OCI-M1 (cell line): Measurements from ENCODE around the gene CCL5.
"Not testable (repeated sequence)": the region's sequence is repeated elsewhere in the genome, so short reads cannot be mapped to it uniquely, and the experiment has no call there.

ENCODE experiments used
- DNase-seq: peaks from one replicate; lab custom pipeline; 2025; lab: John Stamatoyannopoulos, UW

The CCL5 gene

DNA sequence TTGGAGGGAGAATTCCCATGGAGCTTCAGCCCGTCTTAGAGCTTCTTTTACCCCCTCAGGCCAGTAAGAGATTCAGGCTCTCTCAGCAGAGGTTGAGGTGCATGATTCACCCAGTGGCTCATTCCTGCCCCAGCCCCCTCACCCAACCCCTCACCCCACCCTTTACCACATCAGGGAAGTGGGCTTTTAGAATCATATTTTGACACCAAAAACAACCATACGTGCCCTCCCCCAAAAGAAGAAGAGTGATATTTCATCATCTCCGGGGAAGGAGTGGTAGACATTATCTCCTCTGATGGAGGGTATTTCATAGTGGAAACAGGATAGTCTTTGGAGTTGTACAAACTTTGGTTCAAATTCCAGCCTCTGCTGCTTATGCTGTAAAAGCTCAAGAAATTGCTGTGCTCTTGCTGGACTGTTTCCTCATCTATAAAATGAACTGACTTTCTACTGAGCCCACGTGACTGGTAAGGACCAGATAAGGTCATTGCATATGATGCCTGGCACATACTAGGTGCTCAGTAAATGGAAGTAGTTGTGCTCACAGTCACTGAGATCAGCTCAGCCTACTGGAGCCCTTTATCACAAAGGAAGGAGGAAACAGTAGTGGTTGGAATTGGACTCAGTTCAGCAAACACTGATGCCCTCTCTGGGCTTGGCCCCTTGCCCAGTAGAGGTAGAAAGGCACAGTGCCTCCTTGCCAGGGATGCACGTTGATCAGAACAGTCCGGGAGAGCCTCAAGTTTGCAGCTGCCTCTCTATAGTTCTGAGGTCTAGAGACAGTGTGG lies 18.3 kb upstream of the CCL5 start:
- DNase-seq, result peak; percentile 68

DNA sequence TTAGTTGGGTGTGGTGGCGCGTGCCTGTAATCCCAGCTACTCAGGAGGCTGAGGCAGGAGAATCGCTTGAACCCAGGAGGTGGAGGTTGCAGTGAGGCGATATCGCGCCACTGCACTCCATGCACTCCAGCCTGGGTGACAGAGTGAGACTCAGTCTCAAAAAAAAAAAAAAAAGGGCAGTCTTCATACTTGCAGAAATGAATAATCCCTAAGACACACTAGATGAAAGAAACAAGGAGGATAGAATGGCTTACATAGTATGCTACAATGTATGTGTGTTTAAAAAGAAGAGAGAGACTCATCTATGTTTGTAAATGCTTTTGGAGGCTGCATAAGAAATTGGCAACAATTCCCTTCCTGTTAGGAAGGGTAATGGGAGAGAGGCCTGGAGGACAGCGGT lies 17.6 kb upstream of the CCL5 start:
- DNase-seq, result not testable (repeated sequence)

- DNase-seq, result peak; percentile 18
These were observed 15.8 kb upstream of the CCL5 start for GRCh38 chr17:35895636-35896587.

GRCh38 chr17:35894206-35894605 lies 14.0 kb upstream of the CCL5 start:
- no peak for DNase-seq

GRCh38 chr17:35893751-35894150 lies 13.6 kb upstream of the CCL5 start:
- no peak for DNase-seq

GRCh38 chr17:35892091-35893035 lies 12.2 kb upstream of the CCL5 start:
- DNase-seq, result no peak

GRCh38 chr17:35891269-35891668 lies 11.1 kb upstream of the CCL5 start:
- no peak for DNase-seq

- DNase-seq, result no peak
These were observed 10.6 kb upstream of the CCL5 start for GRCh38 chr17:35890774-35891155.

- DNase-seq, result peak; percentile 31
These were observed 9.9 kb upstream of the CCL5 start for GRCh38 chr17:35889818-35890773.

DNA sequence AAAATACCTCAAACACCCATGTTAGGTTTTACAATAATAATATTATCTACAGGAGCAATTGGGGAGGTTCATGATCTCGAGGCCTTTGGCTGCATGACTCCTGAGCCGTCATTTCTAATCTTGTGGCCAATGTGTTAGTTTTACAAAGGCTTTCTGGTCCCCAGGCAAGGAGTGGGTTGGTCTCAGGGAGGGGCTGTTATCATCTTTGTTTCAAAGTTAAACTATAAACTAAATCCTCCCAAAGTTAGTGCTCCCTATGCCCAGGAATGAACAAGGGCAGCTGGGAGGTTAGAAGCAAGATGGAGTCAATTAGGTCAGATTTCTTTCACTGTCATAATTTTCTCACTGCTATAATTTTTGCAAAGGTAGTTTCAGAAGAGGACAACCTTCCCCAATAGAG lies 9.1 kb upstream of the CCL5 start:
- DNase-seq, result no peak

DNA sequence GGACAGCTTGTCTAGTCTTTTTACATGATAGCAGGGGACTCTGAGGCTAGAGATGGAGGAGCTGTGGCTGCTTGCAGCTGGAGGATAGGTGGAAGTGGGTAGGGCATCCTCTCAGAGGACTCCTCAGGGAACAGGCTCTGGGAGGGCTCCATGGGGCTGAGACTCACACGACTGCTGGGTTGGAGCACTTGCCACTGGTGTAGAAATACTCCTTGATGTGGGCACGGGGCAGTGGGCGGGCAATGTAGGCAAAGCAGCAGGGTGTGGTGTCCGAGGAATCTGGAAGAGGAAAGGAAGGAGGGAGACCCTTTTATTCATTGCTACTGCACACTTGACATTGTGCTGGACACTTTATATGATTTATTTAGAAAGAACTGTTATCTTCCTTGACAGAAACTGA lies 1.8 kb downstream of the CCL5 start:
- DNase-seq, result no peak

GRCh38 chr17:35877345-35878029 lies 2.7 kb downstream of the CCL5 start:
- no peak for DNase-seq

- DNase-seq, result no peak
These were observed 3.6 kb downstream of the CCL5 start for GRCh38 chr17:35876534-35876933.

DNA sequence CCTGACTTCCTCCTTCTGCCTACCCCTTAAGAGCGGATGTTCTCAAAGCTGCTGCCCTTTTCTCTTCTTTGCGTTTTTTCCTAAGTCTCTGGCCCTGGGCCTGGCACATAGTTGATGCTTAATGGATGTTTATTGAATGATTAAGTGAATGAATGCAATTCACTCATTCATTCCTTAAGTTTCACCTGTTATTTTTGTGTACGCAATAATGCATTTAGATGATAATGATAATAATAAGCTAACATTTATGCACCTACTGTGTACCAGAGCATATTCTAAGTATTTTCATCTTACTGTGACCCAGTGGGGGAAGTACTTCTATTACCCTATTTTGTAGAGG lies 4.4 kb downstream of the CCL5 start:
- no peak for DNase-seq

DNA sequence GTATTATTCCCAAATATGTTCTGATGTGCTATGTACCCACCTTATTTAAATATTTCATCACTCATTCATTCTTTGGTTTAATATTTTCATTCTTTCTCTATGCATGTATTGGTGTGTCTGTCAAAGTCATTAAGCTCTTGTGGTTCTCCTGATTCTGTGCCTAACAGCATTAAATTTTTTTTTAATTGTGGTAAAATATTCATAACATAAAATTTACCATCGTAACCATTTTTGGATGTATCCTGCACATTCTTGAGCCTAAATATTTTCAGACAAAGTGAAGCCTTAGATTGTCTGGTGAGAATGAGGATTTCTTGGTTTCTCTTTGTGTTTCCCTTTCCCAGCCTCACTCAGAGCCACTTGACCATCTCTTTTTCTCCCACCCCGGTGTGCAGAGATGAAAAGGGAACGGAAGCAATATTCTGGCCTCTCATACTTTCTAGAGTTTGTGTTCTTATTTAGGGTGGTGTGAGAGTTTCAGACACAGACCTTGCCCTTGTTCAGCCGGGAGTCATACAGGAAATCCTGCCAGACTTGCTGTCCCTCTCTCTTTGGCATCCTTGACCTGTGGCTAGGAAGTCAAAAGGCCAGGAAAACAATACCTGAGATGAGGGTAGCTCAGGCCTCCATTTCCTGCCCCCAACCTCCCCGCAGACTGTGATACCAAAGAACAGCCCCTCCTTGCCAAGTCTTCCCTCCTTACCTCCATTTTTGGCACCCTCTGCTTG lies 4.9 kb downstream of the CCL5 start:
- no peak for DNase-seq

DNA sequence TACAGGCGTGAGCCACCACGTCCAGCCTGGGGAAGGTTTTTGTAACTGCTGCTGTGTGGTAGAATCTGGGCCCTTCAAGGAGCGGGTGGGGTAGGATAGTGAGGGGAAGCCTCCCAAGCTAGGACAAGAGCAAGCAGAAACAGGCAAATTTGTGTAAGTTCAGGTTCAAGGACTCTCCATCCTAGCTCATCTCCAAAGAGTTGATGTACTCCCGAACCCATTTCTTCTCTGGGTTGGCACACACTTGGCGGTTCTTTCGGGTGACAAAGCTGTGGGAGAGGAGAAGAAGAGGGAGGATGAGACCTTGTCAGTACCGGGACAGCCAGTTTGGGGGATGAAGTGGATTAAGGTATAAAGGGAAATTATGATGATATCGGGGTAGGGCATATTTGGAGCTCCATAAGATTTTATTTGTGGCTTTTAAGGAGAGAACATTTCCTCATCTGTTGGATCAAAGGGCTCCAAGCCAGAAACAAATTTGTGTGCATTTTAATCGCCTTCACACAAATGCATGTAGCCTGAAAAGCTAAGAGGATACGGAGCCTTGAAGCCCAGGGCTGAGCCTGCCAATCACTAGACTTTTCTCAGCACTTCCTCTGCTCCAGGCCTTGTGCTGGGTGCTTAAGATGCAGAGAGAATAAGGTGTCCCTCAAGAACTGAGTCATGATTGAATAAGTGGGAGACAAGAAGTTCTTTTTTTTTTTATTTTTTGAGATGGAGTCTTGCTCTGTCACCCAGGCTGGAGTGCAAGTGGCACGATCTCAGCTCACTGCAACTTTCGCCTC lies 7.8 kb downstream of the CCL5 start:
- DNase-seq, result no peak

DNA sequence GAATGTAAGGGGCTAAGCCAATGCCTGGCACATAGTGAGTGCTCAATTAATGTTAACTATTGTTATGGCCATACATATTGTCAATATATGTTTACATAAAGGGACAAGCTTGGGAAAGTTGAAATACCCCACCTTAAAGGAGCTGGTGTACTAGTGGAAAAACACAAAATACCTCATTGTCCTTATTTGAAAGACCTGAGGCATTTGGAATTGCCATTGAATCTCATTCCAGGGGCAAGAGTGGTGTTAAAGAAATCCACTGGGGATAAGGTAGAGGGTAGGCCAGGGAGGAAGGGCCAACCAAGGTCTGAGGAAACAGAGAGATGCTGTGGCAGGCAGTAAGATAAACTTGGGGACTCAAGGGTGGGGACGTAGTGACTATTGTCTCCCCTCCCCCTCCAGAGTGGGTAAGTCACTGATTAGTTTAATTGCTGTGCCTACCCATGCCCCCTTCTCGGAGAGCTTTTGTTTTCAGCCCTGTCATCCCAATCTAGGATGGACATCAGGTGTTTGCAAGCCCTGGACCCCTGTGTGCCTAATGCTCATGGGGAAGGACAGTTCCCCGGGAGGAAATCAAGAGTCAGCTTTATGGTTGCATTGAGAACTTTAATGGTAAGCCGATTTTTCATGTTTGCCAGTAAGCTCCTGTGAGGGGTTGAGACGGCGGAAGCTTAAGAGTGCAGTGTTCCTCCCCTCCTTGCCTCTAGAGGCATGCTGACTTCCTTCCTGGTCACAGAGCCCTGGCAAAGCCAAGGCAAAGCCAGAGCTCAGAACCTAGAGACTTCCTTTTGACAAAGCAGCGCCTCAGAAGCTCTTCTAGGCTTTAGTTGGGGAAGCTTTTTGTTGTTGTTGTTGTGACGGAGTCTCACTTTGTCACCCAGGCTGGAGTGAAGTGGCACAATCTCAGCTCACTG lies 9.0 kb downstream of the CCL5 start:
- DNase-seq, result no peak

GRCh38 chr17:35868737-35869136 lies 11.4 kb downstream of the CCL5 start, which contains the start of gene HEATR9:
Gene HEATR9 (minus strand): TSS chr17:35868891. CDS start chr17:35868742, 149 bp downstream.
- no peak for DNase-seq
